NB4 (cell line): ENCODE data around the gene GPR158.

Experiments
- DNase-seq: peaks from one replicate; pipeline ENCODE4 v3.0.0; 2010; ENCODE audit warnings: low read depth
- H3K4me3 ChIP-seq: one replicate; pipeline ENCODE4 v1.5.1; 2011; ENCODE audit warnings: mild to moderate bottlenecking, low read depth, low read length, moderate library complexity
- CTCF ChIP-seq: IDR thresholded peaks from one replicate; pipeline ENCODE4 v1.5.1; 2012; ENCODE audit warnings: low read depth, low read length
- MAX ChIP-seq: IDR thresholded peaks from 2 replicates; pipeline ENCODE4 v1.6.1; 2011; ENCODE audit warnings: low read depth, low read length
- MYC ChIP-seq: IDR thresholded peaks from 2 replicates; pipeline ENCODE4 v1.6.1; 2011; ENCODE audit warnings: low read depth, low read length
- POLR2A ChIP-seq: IDR thresholded peaks from 2 replicates; pipeline ENCODE4 v1.6.1; 2011; ENCODE audit warnings: mild to moderate bottlenecking; ENCODE audit not compliant: insufficient read length; ENCODE audit errors: extremely low read depth

GPR158 gene

GRCh38 chr10:25467881-25468280, 293.1 kb downstream of the GPR158 start:
- no peak for DNase-seq
- no peak overlapping the region for H3K4me3 ChIP-seq
- TF ChIP-seq MAX: no peak
- no peak for TF ChIP-seq MYC
- no peak for TF ChIP-seq CTCF
- TF ChIP-seq POLR2A: no peak

- no peak for DNase-seq
- no peak overlapping the region for H3K4me3 ChIP-seq
These were observed 306.7 kb downstream of the GPR158 start for GRCh38 chr10:25481467-25481866.

GRCh38 chr10:25483999-25484398, 309.2 kb downstream of the GPR158 start:
- TF ChIP-seq CTCF: no peak
- TF ChIP-seq POLR2A: no peak
- no peak for TF ChIP-seq MYC
- no peak for TF ChIP-seq MAX
- H3K4me3 ChIP-seq: no peak overlapping the region
- no peak for DNase-seq

More at GRCh38 chr10:25481467-25481866, 306.7 kb downstream of the GPR158 start:
- TF ChIP-seq MYC (no peak), MAX (no peak), POLR2A (no peak), CTCF (no peak)

GRCh38 chr10:25487266-25487665, 312.5 kb downstream of the GPR158 start:
- TF ChIP-seq MYC (no peak), POLR2A (no peak)
- DNase-seq: no peak
- H3K4me3 ChIP-seq: no peak overlapping the region

GRCh38 chr10:25492040-25492439, 317.2 kb downstream of the GPR158 start:
- H3K4me3 ChIP-seq: no peak overlapping the region
- no peak for TF ChIP-seq MAX
- TF ChIP-seq MYC: no peak
- TF ChIP-seq CTCF: no peak
- no peak for DNase-seq

GRCh38 chr10:25492680-25493079, 317.9 kb downstream of the GPR158 start:
- no peak overlapping the region for H3K4me3 ChIP-seq
- no peak for DNase-seq
- TF ChIP-seq MYC (no peak), MAX (no peak), CTCF (no peak), POLR2A (no peak)
